Prostate gland (tissue), 2 donors: ENCODE results near the gene SAYSD1.

ENCODE experiments used
- CTCF ChIP-seq, 4 experiments: fragments of 200-600 bp in 2 of 4; fragments of 450-650 bp in 2 of 4; sonication (generic) in 2 of 4; IDR thresholded peaks; 1 replicate in 3 of 4; 2 replicates in 1 of 4; pipeline ENCODE4 v1.5.1; 2016 to 2019; ENCODE audit warnings: antibody characterized with exemption in 4 of 4, mild to moderate bottlenecking in 2 of 4, moderate library complexity in 2 of 4
- POLR2AphosphoS5 ChIP-seq: sonication (generic); formaldehyde crosslinking; IDR thresholded peaks from one replicate; pipeline ENCODE4 v1.6.1; 2017; ENCODE audit warnings: antibody characterized with exemption

- TF ChIP-seq CTCF (IDR thresholded peaks at IDR 0.05) (no peak), POLR2AphosphoS5 (no peak)
Measured at GRCh38 chr6:39065561-39065960, 49.4 kb downstream of the SAYSD1 start.
